HuH-7.5 (cell line): ENCODE measurements around the gene HIRIP3.
"Not testable (repeated sequence)": the region's sequence is repeated elsewhere in the genome, so short reads cannot be mapped to it uniquely, and the experiment has no call there.

Experiments used
- DNase-seq: peaks from one replicate; pipeline ENCODE4 v3.0.0; 2011; ENCODE audit warnings: low spot score

Gene HIRIP3

DNA sequence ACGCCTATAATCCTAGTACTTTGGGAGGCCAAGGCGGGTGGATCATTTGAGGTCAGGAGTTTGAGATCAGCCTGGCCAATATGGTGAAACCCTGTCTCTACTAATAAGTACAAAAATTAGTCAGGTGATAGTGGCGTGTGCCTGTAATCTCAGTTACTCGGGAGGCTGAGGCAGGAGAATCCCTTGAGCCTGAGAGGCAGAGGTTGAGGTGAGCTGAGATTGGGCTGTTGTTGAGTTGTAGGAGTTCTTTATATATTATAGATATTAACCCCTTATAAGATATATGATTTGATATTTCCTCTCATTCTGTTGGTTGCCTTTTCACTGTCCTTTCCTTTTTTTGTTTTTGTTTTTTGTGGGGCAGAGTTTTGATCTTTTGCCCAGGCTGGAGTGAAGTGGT, 35.6 kb downstream of the HIRIP3 start:
- DNase-seq, result not testable (repeated sequence)

DNA sequence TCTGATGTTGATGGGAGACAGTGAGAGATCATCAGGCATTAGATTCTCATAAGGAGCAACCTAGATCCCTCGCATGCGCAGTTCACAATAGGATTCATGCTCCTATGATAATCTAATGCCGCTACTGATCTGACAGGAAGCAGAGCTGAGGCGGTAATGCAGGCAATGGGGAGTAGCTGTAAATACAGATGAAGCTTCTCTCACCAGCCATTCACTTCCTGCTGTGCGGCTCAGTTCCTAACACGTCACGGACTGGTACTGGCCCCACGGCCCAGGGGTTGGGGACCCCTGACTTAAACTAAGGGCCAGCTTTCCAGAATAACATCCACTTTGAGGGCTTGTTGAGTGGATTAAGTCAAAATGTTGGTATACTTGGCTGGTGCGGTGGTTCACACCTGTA, 36.1 kb downstream of the HIRIP3 start:
- DNase-seq, result no peak

DNA sequence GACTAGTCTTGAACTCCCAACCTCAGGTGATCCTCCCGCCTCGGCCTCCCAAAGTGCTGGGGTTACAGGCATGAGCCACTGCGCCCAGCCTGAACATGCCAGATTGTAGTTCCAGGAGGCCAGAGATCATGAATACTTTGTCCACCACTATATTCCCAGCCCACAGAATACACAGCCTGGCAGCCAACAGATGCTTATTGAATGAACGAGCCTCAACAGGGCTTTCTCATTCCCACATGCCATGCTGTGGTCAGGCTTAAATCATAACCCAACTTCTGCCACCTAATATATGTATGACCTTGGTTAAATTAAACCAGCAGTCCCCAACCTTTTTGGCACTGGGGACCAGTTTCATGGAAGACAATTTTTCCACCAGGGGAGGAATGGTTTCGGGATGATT, 36.7 kb downstream of the HIRIP3 start:
- no peak for DNase-seq

DNA sequence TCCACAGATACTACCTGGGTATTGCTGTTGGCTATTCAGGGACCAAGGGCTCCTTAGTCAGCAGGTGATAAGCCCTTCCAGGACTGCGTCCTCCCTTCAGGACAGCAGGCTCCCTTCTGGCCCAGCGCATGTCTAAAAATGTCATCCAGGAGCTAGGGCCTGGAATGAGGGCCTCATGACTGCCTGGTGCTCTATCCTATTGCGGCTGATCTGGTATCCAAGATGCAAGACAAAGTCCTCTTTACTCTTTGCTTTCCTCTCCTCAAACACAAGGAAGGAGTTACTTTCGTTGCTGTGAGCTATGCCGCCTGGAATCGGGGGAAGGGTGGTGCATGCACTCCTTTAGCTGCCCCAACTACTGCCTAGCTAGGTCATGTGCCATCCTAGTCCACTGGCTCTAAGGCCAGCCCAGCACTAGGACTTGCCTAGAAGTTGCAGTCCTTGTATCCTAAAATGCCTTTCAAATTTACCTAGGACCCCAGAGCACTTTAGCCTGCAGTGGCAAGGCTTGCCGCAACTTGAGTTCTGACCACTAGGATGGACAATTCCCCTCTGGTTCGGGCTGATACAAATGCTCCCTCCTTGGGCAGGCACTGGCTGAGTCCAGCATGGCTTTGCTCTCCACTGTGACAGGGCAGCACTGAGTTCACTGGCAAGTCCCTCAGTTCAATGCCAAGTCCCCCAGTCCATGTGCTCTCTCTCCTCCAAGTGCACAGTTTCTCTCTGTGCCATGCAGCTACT, 43.6 kb downstream of the HIRIP3 start:
- DNase-seq, result no peak

DNA sequence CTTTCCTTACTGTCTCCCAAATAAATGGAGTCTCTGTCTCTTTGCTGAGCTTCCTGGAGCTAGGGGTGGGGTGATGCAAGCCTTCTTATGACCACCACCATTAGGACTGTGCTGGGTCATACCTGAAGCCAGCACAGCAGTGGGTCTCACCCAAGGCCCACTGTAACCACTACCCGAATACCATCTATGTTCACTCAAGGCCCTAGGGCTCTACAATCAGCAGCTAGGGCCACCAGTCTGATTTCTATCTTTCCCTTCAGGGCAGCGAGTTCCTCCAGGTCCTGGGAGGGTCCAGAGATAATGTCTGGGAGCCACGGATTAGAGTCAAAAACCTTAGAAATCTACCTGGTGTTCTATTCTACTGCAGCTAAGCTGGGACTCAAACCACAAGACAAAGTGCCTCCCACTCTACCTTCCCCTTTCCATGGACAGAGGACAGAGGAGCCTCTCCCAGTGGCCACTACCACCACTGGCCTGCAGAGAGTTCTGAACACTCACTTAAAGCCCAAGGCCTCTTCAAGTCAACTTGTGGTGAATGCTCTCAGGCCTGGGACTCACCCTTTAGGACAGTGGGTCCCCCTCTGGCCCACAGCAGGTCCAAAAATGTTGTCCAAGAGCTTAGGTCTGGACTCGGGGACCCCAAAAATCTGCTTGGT, 44.5 kb downstream of the HIRIP3 start:
- DNase-seq, result no peak

DNA sequence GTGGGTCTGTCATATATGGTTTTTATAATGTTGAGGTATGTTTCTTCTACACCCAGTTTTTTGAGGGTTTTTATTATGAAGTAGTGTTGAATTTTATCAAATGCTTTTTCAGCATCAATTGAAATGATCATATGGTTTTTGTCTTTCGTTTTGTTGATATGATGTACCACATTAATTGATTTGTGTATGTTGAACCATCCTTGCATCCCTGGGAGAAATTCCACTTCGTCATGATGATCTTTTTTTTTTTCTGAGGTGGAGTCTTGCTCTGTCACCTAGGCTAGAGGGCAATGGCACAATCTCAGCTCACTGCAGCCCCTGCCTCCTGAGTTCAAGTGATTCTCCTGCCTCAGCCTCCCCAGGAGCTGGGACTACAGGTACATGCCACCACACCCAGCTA, 47.5 kb downstream of the HIRIP3 start:
- no peak for DNase-seq

DNA sequence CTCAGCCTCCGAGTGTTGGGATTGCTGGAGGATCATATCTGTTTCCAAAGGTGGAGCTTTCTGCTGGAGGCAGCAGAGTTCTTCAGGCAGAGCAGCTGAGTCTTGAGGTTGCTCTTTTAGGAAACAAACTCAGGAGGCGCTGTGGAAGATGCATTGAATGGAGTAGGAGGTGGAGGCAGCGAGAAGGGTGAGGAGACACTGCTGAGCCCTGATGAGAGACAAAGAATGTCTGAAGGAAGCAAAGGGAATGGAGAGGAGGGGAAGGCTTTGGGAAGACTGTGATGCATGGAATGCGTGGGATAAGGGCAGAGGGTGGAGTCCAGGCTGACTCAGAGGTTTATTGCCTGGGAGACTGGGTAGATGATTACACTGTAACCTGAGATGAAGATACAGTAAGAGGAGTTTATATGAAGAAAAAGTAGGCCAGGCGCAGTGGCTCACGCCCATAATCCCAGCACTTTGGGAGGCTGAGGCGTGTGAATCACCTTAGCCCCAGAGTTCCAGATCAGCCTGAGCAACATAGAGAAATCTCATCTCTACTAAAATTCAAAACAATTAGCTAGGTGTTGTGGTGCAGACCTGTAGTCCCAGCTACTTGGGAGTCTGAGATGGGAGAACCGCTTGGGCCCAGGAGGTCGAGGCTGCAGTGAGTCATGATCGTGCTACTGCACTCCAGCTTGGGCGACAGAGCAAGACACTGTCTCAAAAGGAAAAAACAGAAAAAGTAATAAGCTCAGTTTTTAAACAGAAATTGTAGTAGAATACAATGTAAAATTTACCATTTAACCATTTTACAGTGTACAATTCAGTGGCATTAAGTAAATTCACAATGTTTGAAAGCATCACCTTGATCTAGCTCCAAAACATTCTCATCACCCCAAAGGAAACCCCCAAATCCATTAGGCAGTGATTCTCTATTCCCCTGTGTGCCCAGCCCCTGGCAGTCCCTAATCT, 51.3 kb downstream of the HIRIP3 start:
- DNase-seq, result peak; percentile 58
